ENCODE measurements around the gene SRP9.
A peak's percentile ranks its signal among the peaks of the same experiment; 100 is the strongest.

DNA sequence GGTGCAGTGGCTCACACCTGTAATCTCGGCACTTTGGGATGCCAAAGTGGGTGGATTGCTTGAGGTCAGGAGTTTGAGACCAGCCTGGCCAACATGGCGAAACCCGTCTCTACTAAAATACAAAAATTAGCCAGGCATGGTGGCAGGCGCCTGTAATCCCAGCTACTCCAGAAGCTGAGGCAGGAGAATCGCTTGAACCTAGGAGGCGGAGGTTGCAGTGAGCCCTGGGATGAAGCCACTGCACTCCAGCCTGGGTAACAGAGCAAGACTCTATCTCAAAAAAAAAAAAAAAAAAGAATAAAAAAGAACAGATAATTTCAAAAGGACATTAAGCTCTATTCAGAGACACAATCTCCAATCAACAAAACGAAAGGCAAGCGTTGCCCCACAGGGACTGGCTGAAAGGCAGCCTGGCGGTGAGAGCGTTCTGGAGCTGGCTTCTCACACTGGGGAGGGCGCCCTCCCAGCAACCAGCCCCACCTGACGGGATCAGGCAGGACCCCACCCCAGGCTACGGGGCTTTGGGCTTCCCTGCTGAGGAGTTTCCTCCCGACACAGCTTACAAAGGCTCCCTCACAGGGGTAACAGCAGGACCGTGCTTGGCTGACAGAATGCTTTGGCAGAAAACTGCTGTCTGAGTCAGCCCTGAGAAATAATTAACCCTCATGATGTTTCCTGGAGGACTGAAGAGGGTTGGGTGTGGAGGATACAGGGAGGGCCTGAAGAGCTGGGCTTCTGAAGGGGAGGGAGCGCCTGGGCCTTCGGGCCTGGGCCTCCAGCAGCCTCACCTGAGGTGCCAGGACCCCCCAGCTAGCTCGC lies 31.1 kb upstream of the SRP9 start:
- TF ChIP-seq, protein P1, sequence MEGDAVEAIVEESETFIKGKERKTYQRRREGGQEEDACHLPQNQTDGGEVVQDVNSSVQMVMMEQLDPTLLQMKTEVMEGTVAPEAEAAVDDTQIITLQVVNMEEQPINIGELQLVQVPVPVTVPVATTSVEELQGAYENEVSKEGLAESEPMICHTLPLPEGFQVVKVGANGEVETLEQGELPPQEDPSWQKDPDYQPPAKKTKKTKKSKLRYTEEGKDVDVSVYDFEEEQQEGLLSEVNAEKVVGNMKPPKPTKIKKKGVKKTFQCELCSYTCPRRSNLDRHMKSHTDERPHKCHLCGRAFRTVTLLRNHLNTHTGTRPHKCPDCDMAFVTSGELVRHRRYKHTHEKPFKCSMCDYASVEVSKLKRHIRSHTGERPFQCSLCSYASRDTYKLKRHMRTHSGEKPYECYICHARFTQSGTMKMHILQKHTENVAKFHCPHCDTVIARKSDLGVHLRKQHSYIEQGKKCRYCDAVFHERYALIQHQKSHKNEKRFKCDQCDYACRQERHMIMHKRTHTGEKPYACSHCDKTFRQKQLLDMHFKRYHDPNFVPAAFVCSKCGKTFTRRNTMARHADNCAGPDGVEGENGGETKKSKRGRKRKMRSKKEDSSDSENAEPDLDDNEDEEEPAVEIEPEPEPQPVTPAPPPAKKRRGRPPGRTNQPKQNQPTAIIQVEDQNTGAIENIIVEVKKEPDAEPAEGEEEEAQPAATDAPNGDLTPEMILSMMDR (conservative IDR thresholded peaks at IDR 0.05; ENCODE audit: low read depth in 2 of 2) = peak in 1 of 2 experiments; percentile 24; a peak in 1 of 4 replicates
- no peak for TF ChIP-seq ETS1 (IDR thresholded peaks at IDR 0.05)
- no peak for TF ChIP-seq POLR2AphosphoS5 (IDR thresholded peaks at IDR 0.05; ENCODE audit: low read depth)
- no peak for TF ChIP-seq REST (IDR thresholded peaks at IDR 0.05; ENCODE audit: unreplicated experiment)
- no peak for TF ChIP-seq EZH2phosphoT487 (IDR thresholded peaks at IDR 0.05; ENCODE audit: unreplicated experiment)
- TF ChIP-seq EZH2 (IDR thresholded peaks at IDR 0.05; ENCODE audit: low read depth, unreplicated experiment) = no peak
- TF ChIP-seq CREB1 (CRISPR knock-in tag; IDR thresholded peaks at IDR 0.05; ENCODE audit: low read depth) = 0 out of 2 replicates have a peak, but pooled peaks have one; percentile 13

Data from GM23338 (cell line).